Thoracic aorta (tissue), 2 donors: ENCODE results near the gene FANCC. TPM values are rescaled to one million over a fixed set of nuclear protein-coding genes. Genes with fewer than 3 reads are reported as not detected.
"Not testable (repeated sequence)": the region's sequence is repeated elsewhere in the genome, so short reads cannot be mapped to it uniquely, and the experiment has no call there.

ENCODE experiments used
- ATAC-seq: fragments of 150-250 bp; one replicate; pipeline ENCODE4 v1.8.0; 2017; ENCODE audit warnings: low read depth; ENCODE audit not compliant: insufficient number of reproducible peaks, low FRiP score
- DNase-seq: peaks from one replicate; pipeline ENCODE4 v3.0.0-alpha.2; 2020; ENCODE audit warnings: low spot score
- H3K27ac ChIP-seq, 2 donors: fragments of 200-600 bp; sonication (generic); 1 replicate in 1 of 2; 2 replicates in 1 of 2; pipeline ENCODE4 v1.5.1; 2016; ENCODE audit warnings: mild to moderate bottlenecking in 2 of 2, moderate library complexity in 2 of 2
- H3K27me3 ChIP-seq: fragments of 200-600 bp; sonication (generic); replicated peaks from 2 replicates; pipeline ENCODE4 v1.6.0; 2016; ENCODE audit warnings: mild to moderate bottlenecking; ENCODE audit not compliant: insufficient read depth
- H3K36me3 ChIP-seq: fragments of 200-600 bp; sonication (generic); one replicate; pipeline ENCODE4 v1.5.1; 2016
- H3K4me1 ChIP-seq, 2 donors: fragments of 200-600 bp; sonication (generic); 1 replicate in 1 of 2; 2 replicates in 1 of 2; pipeline versions ENCODE4 v1.5.1 to v1.6.0; 2016; ENCODE audit warnings: low read depth in 2 of 2, mild to moderate bottlenecking in 1 of 2; ENCODE audit not compliant: control insufficient read depth in 1 of 2
- H3K4me3 ChIP-seq: fragments of 200-600 bp; sonication (generic); 2 replicates; pipeline ENCODE4 v1.5.1; 2016; ENCODE audit warnings: mild to moderate bottlenecking
- H3K9me3 ChIP-seq: fragments of 200-600 bp; sonication (generic); 2 replicates; pipeline ENCODE4 v1.5.1; 2016
- total RNA-seq, 2 donors: library from RNA; depleted of rRNA; stranded (reverse); fragments of >200 nt; gene quantifications; one replicate each; pipeline versions ENCODE4 v1.1.0 to v1.2.3, GENCODE V29; 2016
- TF ChIP-seq, protein P1 (sequence below): fragments of 200-600 bp; sonication (generic); IDR thresholded peaks from one replicate; pipeline ENCODE4 v1.5.1; 2019; ENCODE audit warnings: antibody characterized with exemption

FANCC gene
- total RNA-seq, 2 donors from 2014 or later = 5.7 to 9.6 TPM

DNA sequence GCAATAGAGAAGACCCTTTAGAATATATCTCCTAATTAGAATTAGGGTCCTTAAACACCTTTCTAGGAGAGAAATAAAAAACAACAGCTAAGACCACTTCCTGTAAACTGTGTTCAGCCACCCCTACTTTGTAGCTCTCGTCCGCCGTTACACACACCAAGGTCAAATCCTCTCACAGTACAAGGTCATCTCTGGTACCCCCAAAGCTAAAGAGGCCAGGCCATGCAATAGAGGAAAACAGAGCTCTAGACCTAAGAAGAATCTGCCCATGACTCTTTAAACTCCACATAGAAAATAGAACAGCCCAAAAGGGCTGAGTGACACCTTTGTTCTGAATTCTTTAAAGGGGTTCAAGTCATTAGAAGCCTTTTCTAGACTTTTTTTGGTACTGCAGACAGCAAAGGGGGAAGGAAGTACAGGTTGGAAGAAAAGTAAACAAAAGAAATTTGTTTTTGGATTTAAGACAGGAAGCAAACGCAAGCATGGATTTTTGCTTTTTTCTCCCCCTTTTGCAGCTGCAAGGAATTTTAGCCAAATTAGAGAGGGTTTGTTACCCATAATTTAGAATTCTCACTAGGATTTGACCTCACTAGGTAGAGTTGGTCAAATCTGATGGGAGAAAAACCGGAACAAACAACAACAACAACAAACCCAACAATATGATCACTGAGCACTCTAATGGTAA lies 13.4 kb upstream of the FANCC start:
- Histone ChIP-seq H3K9me3 (no peaks in the 10 kb centered on the region), H3K4me1 (no peaks in the 10 kb centered on the region), H3K27me3 (no peaks in the 10 kb centered on the region), H3K4me3 (no peak overlapping the region), H3K27ac (no peak overlapping the region), H3K36me3 (no peaks in the 10 kb centered on the region)
- DNase-seq = no peak
- no peak for ATAC-seq
- TF ChIP-seq, protein P1, sequence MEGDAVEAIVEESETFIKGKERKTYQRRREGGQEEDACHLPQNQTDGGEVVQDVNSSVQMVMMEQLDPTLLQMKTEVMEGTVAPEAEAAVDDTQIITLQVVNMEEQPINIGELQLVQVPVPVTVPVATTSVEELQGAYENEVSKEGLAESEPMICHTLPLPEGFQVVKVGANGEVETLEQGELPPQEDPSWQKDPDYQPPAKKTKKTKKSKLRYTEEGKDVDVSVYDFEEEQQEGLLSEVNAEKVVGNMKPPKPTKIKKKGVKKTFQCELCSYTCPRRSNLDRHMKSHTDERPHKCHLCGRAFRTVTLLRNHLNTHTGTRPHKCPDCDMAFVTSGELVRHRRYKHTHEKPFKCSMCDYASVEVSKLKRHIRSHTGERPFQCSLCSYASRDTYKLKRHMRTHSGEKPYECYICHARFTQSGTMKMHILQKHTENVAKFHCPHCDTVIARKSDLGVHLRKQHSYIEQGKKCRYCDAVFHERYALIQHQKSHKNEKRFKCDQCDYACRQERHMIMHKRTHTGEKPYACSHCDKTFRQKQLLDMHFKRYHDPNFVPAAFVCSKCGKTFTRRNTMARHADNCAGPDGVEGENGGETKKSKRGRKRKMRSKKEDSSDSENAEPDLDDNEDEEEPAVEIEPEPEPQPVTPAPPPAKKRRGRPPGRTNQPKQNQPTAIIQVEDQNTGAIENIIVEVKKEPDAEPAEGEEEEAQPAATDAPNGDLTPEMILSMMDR = no peak

DNA sequence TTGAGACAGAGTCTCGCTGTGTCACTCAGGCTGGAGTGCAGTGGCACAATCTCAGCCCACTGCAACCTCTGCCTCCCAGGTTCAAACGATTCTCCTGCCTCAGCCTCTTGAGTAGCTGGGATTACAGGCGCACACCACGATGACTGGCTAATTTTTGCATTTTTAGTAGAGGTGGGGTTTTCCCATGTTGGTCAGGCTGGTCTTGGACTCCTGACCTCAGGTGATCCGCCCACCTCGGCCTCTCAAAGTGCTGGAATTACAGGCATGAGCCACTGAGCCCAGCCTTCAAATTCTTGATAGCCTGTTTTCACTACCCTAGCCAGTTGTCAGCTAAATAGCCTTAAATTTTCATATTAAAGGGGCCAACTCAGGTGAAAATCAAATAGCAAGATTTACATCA lies 11.6 kb upstream of the FANCC start:
- not testable (repeated sequence) for H3K9me3 ChIP-seq, H3K27ac ChIP-seq, H3K36me3 ChIP-seq, H3K27me3 ChIP-seq, H3K4me1 ChIP-seq, H3K4me3 ChIP-seq, ATAC-seq, DNase-seq

DNA sequence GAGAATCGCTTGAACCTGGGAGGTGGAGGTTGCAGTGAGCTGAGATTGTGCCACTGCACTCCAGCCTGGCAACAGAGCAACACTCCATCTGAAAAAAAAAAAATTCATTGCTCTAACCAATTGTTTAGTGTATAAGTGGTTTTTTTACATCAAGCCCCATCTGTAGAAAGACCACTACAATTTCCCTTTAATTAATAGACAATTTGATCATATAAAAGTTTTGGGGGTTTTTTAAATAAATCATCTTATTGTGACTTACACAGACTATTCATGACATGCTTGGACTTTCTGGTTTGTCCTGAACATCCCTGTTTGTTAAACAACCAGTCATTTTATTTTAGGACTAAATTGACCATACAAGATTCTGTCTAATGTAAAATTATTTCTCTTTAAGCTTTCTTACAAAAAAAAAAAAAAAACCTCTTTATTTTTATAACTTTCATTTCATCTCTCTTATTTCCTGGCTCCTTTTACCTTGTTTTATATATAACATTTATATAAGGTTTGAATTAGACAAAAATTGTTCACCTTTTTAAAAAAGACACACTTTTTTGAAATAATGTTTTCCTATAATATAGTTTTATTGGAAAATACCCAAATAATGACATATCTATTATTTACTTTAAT lies 9.8 kb upstream of the FANCC start:
- DNase-seq = no peak
- Histone ChIP-seq H3K36me3 (no peaks in the 10 kb centered on the region), H3K27me3 (no peaks in the 10 kb centered on the region), H3K9me3 (no peaks in the 10 kb centered on the region), H3K4me1 (no peaks in the 10 kb centered on the region), H3K27ac (no peak overlapping the region), H3K4me3 (no peak overlapping the region)
- TF ChIP-seq, protein P1 = no peak
- ATAC-seq = no peak

DNA sequence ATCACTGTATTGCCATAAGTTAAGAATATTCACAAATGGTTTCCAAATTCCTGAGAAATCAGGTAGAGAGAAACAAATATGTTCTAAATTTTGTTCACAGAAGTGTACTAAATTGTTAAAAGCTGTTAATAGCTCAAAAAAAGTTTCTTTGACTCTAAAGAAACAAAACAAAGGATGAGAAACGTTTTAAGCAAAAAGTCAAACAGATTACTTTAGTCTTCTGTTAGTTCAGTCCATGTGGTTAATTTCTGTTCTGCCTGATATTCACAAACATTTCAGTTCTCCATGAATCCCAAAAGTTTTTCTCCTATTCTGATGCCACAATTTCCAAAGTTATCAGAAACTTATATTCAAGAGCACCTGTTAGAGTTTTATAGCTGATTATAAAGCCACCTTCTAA lies 7.7 kb upstream of the FANCC start:
- Histone ChIP-seq H3K4me3 (no peak overlapping the region), H3K4me1 (no peaks in the 10 kb centered on the region), H3K9me3 (no peaks in the 10 kb centered on the region), H3K36me3 (no peaks in the 10 kb centered on the region), H3K27ac (no peak overlapping the region), H3K27me3 (no peaks in the 10 kb centered on the region)
- ATAC-seq (no peak), DNase-seq (no peak)
- TF ChIP-seq, protein P1 = no peak

DNA sequence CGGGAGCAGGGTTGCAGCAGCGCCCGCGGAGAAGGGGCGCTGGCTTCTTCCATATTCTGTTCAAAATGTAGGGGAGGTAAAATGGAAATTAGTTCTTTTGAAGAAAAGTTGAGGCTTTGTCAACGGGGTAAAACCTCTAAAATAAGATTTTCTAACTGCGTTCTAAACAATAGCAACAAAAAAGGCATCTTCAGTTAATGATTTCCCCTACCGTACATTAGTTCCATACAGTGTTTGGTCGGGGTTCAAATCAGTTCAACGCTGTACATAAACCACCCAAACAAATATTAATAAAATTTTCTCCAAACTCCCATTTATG lies 343 bp upstream of the FANCC start:
- ATAC-seq (no peak), DNase-seq (no peak)
- Histone ChIP-seq H3K27ac (peak overlapping the region; percentile 22 to 68), H3K4me3 (peak overlapping the region; percentile 85), H3K9me3 (no peaks in the 10 kb centered on the region), H3K27me3 (no peaks in the 10 kb centered on the region), H3K4me1 (peaks cover 0 to 6% of the 10 kb centered on the region in 2 donors), H3K36me3 (no peaks in the 10 kb centered on the region)
- TF ChIP-seq, protein P1 = no peak

DNA sequence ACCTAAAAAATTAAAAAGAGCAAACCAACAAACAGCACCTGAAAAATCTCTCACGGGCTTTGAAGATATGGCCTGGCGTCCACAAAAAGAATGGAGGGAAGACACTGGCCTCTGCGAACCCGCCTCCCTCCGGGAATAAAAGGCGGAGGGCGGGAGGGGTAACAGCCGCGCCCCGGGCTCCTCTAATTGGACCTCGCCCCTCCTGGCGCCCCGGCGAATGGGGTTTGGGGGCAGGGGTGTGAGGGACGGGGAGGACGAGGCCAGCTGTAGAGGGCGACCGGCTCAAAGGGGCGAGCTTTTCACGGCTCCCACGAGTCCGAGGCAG lies 753 bp downstream of the FANCC start:
- Histone ChIP-seq H3K4me1 (peaks cover 0 to 11% of the 10 kb centered on the region in 2 donors), H3K4me3 (peak overlapping the region; percentile 85), H3K27ac (peak overlapping the region; percentile 40 to 68), H3K9me3 (no peaks in the 10 kb centered on the region), H3K36me3 (no peaks in the 10 kb centered on the region), H3K27me3 (no peaks in the 10 kb centered on the region)
- peak; percentile 7 for DNase-seq
- peak; percentile 18 for ATAC-seq
- TF ChIP-seq, protein P1 = no peak
